ENCODE measurements around the gene DST.

DNA sequence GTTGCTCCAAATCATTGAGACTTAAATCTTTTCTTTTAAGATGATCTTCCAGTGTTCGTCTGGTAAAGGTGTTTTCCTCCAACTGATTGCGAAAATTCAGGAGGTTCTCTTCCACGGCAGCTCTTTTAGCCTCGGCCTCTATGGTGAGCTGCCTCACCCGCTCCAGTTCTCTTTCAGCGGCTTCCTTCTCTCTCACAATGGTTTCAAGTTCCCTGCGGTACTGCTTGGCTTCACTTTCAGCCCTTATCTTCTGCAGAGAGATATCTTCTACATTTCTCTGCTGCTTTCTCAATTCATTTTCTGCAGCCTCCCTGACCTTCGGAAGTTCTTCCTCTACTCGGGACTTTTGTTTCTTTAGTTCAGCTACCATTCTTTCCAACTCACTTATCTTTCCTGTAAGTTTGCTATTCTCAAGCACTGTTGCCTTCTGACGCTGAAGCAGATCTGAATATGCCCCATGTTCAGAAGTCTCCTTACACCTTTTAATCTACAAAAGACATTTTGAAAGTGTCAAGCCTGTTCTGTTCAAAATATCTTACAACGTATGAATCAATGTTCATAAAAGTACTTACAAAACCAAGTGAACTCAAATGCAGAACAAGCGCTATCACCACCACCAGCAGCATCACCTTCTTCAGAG is 22.3 kb downstream of the DST start:
- TF ChIP-seq, protein P1, sequence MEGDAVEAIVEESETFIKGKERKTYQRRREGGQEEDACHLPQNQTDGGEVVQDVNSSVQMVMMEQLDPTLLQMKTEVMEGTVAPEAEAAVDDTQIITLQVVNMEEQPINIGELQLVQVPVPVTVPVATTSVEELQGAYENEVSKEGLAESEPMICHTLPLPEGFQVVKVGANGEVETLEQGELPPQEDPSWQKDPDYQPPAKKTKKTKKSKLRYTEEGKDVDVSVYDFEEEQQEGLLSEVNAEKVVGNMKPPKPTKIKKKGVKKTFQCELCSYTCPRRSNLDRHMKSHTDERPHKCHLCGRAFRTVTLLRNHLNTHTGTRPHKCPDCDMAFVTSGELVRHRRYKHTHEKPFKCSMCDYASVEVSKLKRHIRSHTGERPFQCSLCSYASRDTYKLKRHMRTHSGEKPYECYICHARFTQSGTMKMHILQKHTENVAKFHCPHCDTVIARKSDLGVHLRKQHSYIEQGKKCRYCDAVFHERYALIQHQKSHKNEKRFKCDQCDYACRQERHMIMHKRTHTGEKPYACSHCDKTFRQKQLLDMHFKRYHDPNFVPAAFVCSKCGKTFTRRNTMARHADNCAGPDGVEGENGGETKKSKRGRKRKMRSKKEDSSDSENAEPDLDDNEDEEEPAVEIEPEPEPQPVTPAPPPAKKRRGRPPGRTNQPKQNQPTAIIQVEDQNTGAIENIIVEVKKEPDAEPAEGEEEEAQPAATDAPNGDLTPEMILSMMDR (conservative IDR thresholded peaks at IDR 0.05 in 1 of 2, IDR thresholded peaks at IDR 0.05 in 1 of 2; ENCODE audit: low read depth in 1 of 2, low read length in 2 of 2), result no peak
- TF ChIP-seq EZH2 (IDR thresholded peaks at IDR 0.05; ENCODE audit: low read length, missing control alignments), result no peak
